ENCODE results near the gene HELLS.

DNA sequence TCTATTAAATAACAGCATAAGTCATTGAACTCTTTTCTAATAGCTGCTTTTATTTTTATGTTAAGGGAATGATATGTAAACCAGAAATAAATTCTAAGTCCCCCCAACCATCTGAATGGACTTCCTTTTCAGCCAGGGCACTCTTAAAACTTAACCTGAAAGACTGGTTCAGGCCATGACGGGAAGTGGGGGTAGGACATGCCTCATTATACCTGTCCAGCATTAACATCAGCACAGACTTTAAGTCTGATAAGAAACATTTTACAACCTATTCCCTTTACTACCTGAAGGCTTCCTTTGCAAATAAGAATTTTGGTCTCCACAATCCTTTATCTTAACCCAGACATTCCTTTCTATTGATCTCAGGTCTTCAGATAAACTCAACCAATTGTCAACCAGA is 81.9 kb downstream of the HELLS start:
- TF ChIP-seq, protein P1, sequence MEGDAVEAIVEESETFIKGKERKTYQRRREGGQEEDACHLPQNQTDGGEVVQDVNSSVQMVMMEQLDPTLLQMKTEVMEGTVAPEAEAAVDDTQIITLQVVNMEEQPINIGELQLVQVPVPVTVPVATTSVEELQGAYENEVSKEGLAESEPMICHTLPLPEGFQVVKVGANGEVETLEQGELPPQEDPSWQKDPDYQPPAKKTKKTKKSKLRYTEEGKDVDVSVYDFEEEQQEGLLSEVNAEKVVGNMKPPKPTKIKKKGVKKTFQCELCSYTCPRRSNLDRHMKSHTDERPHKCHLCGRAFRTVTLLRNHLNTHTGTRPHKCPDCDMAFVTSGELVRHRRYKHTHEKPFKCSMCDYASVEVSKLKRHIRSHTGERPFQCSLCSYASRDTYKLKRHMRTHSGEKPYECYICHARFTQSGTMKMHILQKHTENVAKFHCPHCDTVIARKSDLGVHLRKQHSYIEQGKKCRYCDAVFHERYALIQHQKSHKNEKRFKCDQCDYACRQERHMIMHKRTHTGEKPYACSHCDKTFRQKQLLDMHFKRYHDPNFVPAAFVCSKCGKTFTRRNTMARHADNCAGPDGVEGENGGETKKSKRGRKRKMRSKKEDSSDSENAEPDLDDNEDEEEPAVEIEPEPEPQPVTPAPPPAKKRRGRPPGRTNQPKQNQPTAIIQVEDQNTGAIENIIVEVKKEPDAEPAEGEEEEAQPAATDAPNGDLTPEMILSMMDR (conservative IDR thresholded peaks at IDR 0.05): no peak
- no peak for TF ChIP-seq EZH2 (IDR thresholded peaks at IDR 0.05; ENCODE audit: low read depth)

Measured in PC-9 (cell line).